GM19351 (cell line): ENCODE measurements around the gene MBP.
"Not testable (repeated sequence)": the region's sequence is repeated elsewhere in the genome, so short reads cannot be mapped to it uniquely, and the experiment has no call there.

Source experiments
- ATAC-seq: cut with Tn5 transposase; IDR thresholded peaks from one replicate; pipeline ENCODE4 v1.9.1; 2021; ENCODE audit warnings: mild to moderate bottlenecking, moderate library complexity; ENCODE audit not compliant: unreplicated experiment

Gene MBP

GRCh38 chr18:76958692-76959341 lies 173.8 kb downstream of the MBP start:
- no peak for ATAC-seq

- ATAC-seq, result no peak
Observed at GRCh38 chr18:76957384-76958355, 174.9 kb downstream of the MBP start.

- no peak for ATAC-seq
Observed at GRCh38 chr18:76956648-76957047, 175.9 kb downstream of the MBP start.

GRCh38 chr18:76955524-76956170 lies 176.9 kb downstream of the MBP start:
- no peak for ATAC-seq

- no peak for ATAC-seq
Observed at GRCh38 chr18:76953583-76954233, 178.9 kb downstream of the MBP start.

- no peak for ATAC-seq
Observed at GRCh38 chr18:76953156-76953555, 179.4 kb downstream of the MBP start.

- no peak for ATAC-seq
Observed at GRCh38 chr18:76952747-76953146, 179.8 kb downstream of the MBP start.

- ATAC-seq, result no peak
Observed at GRCh38 chr18:76951456-76952247, 180.9 kb downstream of the MBP start.

- no peak for ATAC-seq
Observed at GRCh38 chr18:76948345-76948744, 184.2 kb downstream of the MBP start.

- ATAC-seq, result not testable (repeated sequence)
Observed at GRCh38 chr18:76944346-76944745, 188.2 kb downstream of the MBP start.

- ATAC-seq, result no peak
Observed at GRCh38 chr18:76943542-76944339, 188.8 kb downstream of the MBP start.

- ATAC-seq, result no peak
Observed at GRCh38 chr18:76941284-76941683, 191.3 kb downstream of the MBP start.

- no peak for ATAC-seq
Observed at GRCh38 chr18:76938619-76939018, 194.0 kb downstream of the MBP start.

GRCh38 chr18:76937597-76937996 lies 195.0 kb downstream of the MBP start:
- no peak for ATAC-seq

GRCh38 chr18:76936877-76937276 lies 195.7 kb downstream of the MBP start:
- ATAC-seq, result no peak

- ATAC-seq, result no peak
Observed at GRCh38 chr18:76935722-76936337, 196.8 kb downstream of the MBP start.

GRCh38 chr18:76932026-76932819 lies 200.4 kb downstream of the MBP start:
- no peak for ATAC-seq

GRCh38 chr18:76931171-76931570 lies 201.4 kb downstream of the MBP start:
- ATAC-seq, result no peak
